Measurements from ENCODE around the gene PTGES3L.
"Not testable (repeated sequence)": the region's sequence is repeated elsewhere in the genome, so short reads cannot be mapped to it uniquely, and the experiment has no call there.

DNA sequence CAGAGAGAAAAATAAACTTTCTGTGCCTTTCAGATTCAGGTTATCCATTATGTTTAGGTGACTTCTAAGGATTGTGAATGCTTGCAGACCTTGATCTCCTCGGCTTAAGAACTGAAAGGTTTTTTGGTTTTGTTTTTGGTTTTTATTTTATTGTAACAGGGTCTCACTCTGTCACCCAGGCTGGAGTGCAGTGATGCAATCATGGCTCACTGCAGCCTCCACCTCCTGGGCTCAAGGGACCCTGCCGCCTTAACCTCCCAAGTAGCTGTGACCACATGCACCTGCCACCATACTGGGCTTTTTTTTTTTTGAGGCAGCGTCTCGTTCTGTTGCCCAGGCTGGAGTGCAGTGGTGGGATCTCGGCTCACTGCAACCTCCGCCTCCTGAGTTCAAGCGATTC lies 56.4 kb downstream of the PTGES3L start:
- TF ChIP-seq POLR2AphosphoS5 (IDR thresholded peaks at IDR 0.05; ENCODE audit: low read depth); NANOG (IDR thresholded peaks at IDR 0.05; ENCODE audit: borderline replicate concordance); EZH2 (IDR thresholded peaks at IDR 0.05; ENCODE audit: low read depth, unreplicated experiment); ZNF114 (CRISPR knock-in tag; IDR thresholded peaks at IDR 0.05); EZH2phosphoT487 (IDR thresholded peaks at IDR 0.05; ENCODE audit: unreplicated experiment): not testable (repeated sequence)
- TF ChIP-seq, protein P1, sequence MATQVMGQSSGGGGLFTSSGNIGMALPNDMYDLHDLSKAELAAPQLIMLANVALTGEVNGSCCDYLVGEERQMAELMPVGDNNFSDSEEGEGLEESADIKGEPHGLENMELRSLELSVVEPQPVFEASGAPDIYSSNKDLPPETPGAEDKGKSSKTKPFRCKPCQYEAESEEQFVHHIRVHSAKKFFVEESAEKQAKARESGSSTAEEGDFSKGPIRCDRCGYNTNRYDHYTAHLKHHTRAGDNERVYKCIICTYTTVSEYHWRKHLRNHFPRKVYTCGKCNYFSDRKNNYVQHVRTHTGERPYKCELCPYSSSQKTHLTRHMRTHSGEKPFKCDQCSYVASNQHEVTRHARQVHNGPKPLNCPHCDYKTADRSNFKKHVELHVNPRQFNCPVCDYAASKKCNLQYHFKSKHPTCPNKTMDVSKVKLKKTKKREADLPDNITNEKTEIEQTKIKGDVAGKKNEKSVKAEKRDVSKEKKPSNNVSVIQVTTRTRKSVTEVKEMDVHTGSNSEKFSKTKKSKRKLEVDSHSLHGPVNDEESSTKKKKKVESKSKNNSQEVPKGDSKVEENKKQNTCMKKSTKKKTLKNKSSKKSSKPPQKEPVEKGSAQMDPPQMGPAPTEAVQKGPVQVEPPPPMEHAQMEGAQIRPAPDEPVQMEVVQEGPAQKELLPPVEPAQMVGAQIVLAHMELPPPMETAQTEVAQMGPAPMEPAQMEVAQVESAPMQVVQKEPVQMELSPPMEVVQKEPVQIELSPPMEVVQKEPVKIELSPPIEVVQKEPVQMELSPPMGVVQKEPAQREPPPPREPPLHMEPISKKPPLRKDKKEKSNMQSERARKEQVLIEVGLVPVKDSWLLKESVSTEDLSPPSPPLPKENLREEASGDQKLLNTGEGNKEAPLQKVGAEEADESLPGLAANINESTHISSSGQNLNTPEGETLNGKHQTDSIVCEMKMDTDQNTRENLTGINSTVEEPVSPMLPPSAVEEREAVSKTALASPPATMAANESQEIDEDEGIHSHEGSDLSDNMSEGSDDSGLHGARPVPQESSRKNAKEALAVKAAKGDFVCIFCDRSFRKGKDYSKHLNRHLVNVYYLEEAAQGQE (IDR thresholded peaks at IDR 0.05; ENCODE audit: unreplicated experiment) = not testable (repeated sequence)
- TF ChIP-seq, protein P2, sequence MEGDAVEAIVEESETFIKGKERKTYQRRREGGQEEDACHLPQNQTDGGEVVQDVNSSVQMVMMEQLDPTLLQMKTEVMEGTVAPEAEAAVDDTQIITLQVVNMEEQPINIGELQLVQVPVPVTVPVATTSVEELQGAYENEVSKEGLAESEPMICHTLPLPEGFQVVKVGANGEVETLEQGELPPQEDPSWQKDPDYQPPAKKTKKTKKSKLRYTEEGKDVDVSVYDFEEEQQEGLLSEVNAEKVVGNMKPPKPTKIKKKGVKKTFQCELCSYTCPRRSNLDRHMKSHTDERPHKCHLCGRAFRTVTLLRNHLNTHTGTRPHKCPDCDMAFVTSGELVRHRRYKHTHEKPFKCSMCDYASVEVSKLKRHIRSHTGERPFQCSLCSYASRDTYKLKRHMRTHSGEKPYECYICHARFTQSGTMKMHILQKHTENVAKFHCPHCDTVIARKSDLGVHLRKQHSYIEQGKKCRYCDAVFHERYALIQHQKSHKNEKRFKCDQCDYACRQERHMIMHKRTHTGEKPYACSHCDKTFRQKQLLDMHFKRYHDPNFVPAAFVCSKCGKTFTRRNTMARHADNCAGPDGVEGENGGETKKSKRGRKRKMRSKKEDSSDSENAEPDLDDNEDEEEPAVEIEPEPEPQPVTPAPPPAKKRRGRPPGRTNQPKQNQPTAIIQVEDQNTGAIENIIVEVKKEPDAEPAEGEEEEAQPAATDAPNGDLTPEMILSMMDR (conservative IDR thresholded peaks at IDR 0.05; ENCODE audit: low read depth in 2 of 2) = not testable (repeated sequence)
- TF ChIP-seq, protein P3, sequence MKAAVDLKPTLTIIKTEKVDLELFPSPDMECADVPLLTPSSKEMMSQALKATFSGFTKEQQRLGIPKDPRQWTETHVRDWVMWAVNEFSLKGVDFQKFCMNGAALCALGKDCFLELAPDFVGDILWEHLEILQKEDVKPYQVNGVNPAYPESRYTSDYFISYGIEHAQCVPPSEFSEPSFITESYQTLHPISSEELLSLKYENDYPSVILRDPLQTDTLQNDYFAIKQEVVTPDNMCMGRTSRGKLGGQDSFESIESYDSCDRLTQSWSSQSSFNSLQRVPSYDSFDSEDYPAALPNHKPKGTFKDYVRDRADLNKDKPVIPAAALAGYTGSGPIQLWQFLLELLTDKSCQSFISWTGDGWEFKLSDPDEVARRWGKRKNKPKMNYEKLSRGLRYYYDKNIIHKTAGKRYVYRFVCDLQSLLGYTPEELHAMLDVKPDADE (IDR thresholded peaks at IDR 0.05) = not testable (repeated sequence)
